Hepatocyte (in vitro differentiated cells): ENCODE data around the gene CEBPB.

Experiments
- CTCF ChIP-seq: fragments of 200-600 bp; sonication (generic); IDR thresholded peaks from 2 replicates; pipeline ENCODE4 v1.5.1; 2016; ENCODE audit warnings: antibody characterized with exemption, mild to moderate bottlenecking; ENCODE audit not compliant: poor library complexity
- EZH2 ChIP-seq: fragments of 200-600 bp; sonication (generic); IDR thresholded peaks from 2 replicates; pipeline ENCODE4 v1.6.1; 2016; ENCODE audit warnings: antibody characterized with exemption, mild to moderate bottlenecking, borderline replicate concordance

- no peak for TF ChIP-seq CTCF
- no peak for TF ChIP-seq EZH2
These were observed 16.4 kb downstream of the CEBPB start for GRCh38 chr20:50207026-50207425.
